GM18526 (cell line): Measurements from ENCODE around the gene SDK1.

ENCODE experiments used
- POLR2A ChIP-seq: IDR thresholded peaks from 3 replicates; pipeline ENCODE4 v1.6.1; 2011; ENCODE audit not compliant: insufficient read length; ENCODE audit errors: extremely low read depth

Gene SDK1

GRCh38 chr7:3683546-3684539 is 382.8 kb downstream of the SDK1 start:
- TF ChIP-seq POLR2A: no peak

DNA sequence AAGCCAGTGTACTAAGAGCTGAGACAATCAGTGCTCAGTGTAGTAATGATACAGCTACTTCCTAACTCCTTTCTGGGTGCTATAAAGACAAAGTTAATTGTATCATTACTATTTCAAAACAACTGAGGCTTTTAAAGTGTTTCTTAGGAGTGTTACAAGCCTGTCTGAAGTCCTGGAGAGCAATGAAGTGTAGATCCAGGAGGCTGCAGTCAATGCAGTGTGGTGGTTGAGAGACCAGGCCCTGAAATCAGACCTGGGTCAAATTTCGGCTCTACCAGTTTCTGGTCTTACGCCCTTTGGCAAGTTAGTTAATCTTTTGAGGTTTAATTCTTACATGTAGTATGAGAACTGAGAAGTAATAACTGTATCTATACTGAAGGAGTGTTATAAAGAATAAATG is 387.0 kb downstream of the SDK1 start:
- no peak for TF ChIP-seq POLR2A

DNA sequence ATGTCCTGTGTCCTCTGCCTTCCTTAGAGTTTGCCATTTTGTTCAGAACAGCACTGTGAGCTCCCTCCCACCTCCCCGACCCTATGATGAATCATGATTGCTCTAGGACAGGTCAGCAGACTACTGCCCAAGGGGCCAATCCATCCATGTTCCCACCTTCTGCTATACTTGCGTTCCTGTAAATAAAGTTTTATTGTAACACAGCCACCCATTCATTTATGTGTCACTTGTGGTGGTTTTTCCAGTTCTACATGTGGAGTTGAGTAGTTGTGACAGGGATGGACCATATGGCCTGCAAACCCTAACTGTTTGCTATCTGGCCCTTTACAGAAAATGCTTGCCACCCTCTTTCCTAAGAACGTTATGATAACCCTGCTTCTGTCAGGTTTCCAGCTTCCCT is 387.8 kb downstream of the SDK1 start:
- no peak for TF ChIP-seq POLR2A

DNA sequence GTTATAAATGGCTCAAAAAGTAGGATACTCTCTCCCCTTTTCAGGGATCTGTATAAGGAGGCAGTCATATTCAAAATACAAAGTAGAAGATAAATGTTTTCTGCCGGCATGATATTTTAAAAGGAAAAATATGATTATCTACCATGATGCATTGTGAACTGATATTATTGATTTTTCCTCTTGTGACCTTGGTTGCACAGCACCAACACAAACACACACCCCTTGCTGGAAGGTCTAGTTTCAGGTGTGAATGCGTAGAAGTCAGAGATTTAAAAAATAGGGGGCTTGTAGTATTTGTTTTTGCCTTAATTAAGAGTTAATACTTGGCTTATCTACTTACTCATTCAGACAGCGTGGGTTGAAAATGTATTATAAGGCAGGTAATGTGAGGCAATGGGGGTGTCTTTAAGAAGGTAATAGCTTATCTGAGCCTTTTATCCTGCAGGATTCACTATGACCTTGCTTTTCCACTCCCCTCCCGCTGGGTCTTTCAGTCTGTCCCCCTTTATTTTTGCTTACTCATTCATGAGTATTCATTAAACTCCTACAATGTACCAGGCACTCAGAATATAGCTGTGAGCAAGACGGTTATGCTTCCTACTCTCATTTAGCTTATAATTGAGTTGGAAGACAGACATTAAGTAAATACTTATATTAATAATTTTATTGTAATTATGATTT is 390.6 kb downstream of the SDK1 start:
- no peak for TF ChIP-seq POLR2A

DNA sequence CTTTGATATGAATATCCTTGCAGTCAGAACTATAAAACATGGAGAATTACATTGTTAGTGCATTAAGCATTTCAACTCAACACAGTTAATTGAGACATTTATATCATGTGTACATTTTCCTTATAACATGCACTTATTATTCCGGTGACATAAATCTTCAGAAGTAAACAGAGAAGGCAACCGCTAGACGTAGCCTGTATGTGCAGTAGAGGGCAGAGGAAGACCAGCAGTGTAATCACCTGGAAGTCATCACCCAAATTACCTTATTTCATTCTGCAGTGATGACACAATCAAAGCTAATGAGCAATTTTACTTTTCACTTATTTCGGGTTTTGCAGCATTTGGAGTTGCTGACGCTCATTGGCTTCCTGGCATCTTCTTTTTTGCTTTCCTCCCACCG is 394.6 kb downstream of the SDK1 start:
- TF ChIP-seq POLR2A: no peak

- no peak for TF ChIP-seq POLR2A
These were observed 395.1 kb downstream of the SDK1 start for GRCh38 chr7:3696113-3696512.

DNA sequence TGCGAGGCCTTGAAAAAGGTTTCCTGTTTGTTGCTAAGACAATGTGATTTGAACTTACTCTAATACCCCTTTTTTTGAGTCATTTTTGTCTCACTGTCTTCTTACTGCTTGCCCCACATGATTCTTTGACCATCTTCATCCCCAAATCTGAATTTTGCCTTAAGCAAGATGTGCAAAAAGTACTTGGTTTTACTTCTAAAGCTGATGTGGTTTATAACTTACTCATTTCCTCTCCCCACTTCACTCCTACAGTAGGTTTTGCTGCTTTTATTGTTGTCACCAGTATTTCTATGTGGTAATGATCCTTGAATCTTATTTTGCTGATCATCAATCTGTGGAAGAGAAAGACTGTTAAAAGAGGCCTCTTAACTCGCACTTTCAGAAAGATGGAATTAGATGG is 396.4 kb downstream of the SDK1 start:
- no peak for TF ChIP-seq POLR2A

DNA sequence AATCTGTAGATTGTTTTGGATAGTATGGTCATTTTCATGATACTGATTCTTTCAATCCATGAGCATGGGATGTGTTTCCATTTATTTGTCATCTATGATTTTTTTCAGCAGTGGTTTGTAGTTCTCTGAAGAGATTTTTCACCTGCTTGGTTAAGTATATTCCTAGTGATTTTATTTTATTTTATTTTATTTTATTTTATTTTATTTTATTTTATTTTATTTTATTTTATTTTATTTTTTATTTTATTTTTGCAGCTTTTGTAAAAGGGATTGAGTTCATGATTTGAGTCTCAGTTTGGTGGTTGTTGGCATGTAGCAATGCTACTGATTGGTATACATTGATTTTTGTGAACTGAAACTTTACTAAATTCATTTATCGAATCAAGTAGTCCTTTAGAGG is 404.2 kb downstream of the SDK1 start:
- no peak for TF ChIP-seq POLR2A

DNA sequence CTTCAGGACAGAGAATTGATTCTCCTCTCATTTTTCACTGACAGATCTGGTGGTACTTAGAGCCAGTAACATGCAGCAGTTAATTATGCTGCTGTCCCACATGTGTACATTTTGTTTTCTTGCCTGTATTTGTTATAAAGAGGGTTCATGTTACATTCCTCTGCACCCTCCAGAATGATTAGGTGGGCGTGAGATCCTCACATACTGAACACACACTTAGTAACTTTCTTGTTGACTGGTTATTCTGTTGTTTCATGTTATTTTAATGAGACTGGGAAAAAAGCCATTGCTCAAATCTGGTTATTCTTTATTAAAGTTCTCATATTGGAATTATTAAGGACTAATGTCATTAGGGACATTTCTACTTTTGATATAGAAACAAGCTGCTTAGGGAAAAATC is 409.1 kb downstream of the SDK1 start:
- no peak for TF ChIP-seq POLR2A

DNA sequence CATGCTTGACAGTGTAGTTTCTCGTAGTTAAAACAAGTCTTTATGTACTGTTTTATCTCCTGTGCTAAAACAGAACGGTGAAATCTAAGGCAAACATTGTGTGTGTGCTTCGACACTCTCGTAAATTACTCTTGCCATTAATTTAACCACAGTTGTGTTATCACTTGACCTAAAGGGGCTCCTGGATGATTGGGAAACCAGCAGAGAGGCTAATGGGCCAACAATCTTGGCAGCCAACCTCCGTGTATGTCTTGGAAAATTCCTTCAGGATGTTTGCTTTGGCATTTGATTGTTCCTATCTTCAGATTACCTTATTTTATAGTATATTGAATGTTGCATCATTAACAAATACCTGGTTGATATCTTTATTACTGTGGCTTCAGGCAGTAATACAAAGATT is 409.5 kb downstream of the SDK1 start:
- no peak for TF ChIP-seq POLR2A

- TF ChIP-seq POLR2A: no peak
These were observed 411.8 kb downstream of the SDK1 start for GRCh38 chr7:3712841-3713240.

DNA sequence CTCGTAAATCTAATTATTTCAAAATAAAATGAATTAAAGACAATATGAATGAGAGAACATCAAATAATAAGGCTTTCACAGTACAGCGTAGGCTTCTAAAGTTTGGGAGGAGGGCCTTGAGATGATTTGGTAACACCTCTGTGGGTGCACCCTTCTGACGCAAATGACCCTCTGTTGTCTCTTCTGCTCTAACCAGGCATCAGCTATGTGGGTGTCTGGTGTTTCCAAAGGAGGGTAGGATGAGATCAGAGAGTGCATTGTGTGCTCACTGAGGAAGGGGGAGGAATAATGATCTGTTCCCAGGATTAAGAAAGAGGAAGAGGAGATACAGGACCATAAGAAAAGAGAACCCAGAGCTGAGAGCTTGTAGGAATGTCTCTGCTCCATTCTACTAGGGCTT is 420.4 kb downstream of the SDK1 start:
- TF ChIP-seq POLR2A: no peak

GRCh38 chr7:3722396-3722922 is 421.4 kb downstream of the SDK1 start:
- TF ChIP-seq POLR2A: no peak

- TF ChIP-seq POLR2A: no peak
These were observed 424.4 kb downstream of the SDK1 start for GRCh38 chr7:3725155-3726059.

- no peak for TF ChIP-seq POLR2A
These were observed 429.2 kb downstream of the SDK1 start for GRCh38 chr7:3730276-3730675.

DNA sequence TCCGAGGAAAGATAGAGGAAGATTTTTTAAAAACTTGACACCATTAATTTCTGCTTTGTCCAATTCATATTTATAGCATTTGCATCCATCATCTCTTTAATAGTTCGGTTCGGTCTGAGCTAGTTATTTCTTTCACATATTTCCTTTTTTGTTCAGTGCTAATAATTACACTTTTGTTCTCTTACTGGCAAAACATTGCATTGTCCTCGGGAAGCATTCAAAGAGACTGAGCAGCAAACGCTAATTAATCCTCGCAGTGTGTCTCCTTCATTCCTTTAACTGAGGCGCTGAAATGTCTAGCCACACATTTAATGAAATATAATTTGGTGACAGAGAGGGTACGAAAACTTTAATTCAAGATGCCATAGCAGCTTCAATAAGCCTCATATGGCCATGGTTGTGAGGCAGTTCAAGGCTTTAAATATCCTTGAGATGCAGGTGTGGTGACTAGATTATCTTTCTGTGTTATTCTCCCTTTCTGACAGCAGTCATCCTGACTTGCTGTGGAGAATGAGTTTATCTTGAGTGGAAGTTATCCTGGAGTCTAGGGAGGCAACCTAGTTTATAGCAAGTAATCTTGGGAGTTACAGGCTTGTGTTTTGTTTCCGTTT is 431.4 kb downstream of the SDK1 start:
- no peak for TF ChIP-seq POLR2A
